ENCODE data around the gene ANXA3. TPM values are rescaled to one million over a fixed set of nuclear protein-coding genes. Genes with fewer than 3 reads are reported as not detected.

ANXA3 gene
- total RNA-seq, 1 donor from 2014 or later = 68.7 TPM

DNA sequence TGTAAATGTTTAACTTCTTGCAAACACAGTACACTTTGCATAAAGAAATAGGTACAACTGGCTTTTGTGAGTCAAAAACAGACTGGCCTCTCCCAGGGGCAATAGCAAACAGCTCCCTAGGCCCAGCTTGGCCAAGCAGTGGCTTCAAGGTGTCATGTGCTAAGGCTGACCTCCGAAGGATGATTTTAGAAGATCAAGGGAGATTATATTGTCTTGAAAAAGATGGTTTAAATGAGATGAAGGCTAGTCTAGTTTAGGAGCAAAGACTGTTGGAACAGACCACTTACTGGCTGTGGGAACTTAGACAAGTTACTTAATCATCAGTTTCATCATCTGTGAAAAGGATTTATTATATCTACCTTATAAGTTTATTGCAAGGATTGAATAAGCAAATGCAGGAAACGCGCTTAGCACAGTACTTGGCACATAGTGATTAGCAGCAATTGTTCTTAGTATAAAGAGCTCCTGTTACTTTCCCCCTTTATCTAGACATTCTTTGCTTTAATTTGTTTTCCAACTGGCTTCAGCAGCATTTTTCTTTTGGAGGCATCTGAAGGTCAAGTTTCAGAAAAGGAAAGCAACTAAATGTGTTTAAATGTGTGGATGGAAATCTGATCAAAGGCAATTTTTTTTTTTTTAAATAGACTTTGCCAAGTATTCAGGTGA, 17.2 kb downstream of the ANXA3 start:
- FAIRE-seq (no peak), DNase-seq (ENCODE audit: low read depth) (no peak)
- no peaks in the 10 kb centered on the region for H3K9me3 ChIP-seq (ENCODE audit: insufficient read depth, low read depth, low read length)
- Mint-ChIP-seq H3K4me1 (ENCODE audit: low read depth, unreplicated experiment) (peaks cover 59% of the 10 kb centered on the region), H3K4me3 (ENCODE audit: unreplicated experiment) (no peak overlapping the region), H3K27ac (ENCODE audit: unreplicated experiment) (peak overlapping the region; percentile 93), H3K27me3 (ENCODE audit: low read depth, unreplicated experiment) (no peaks in the 10 kb centered on the region), H3K36me3 (ENCODE audit: low read depth, unreplicated experiment) (peaks cover 5% of the 10 kb centered on the region), H3K9me3 (ENCODE audit: unreplicated experiment) (no peaks in the 10 kb centered on the region)
- H3K9ac ChIP-seq (ENCODE audit: low read length) = peak overlapping the region; percentile 45
- no peaks in the 10 kb centered on the region for H3K27me3 ChIP-seq (ENCODE audit: insufficient read depth, low read length)
- H3K36me3 ChIP-seq (ENCODE audit: insufficient read depth, low read length) = no peaks in the 10 kb centered on the region
- H3K4me3 ChIP-seq (ENCODE audit: insufficient read depth, low read depth, low read length) = no peak overlapping the region
- peak overlapping the region; percentile 78 for H3K27ac ChIP-seq (ENCODE audit: low read depth, low read length)
- H3K4me1 ChIP-seq (ENCODE audit: insufficient read depth, low read length) = peaks cover 45% of the 10 kb centered on the region
- no peak for TF ChIP-seq EZH2 (IDR thresholded peaks at IDR 0.05; ENCODE audit: insufficient read depth, low read length)
- TF ChIP-seq, protein P1, sequence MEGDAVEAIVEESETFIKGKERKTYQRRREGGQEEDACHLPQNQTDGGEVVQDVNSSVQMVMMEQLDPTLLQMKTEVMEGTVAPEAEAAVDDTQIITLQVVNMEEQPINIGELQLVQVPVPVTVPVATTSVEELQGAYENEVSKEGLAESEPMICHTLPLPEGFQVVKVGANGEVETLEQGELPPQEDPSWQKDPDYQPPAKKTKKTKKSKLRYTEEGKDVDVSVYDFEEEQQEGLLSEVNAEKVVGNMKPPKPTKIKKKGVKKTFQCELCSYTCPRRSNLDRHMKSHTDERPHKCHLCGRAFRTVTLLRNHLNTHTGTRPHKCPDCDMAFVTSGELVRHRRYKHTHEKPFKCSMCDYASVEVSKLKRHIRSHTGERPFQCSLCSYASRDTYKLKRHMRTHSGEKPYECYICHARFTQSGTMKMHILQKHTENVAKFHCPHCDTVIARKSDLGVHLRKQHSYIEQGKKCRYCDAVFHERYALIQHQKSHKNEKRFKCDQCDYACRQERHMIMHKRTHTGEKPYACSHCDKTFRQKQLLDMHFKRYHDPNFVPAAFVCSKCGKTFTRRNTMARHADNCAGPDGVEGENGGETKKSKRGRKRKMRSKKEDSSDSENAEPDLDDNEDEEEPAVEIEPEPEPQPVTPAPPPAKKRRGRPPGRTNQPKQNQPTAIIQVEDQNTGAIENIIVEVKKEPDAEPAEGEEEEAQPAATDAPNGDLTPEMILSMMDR (IDR thresholded peaks at IDR 0.05; ENCODE audit: insufficient read depth, low read depth, low read length) = no peak
- H3K4me2 ChIP-seq (ENCODE audit: low read length) = peak overlapping the region; percentile 80
- H2AFZ ChIP-seq (ENCODE audit: low read depth, low read length) = no peak overlapping the region
- no peaks in the 10 kb centered on the region for H3K79me2 ChIP-seq (ENCODE audit: insufficient read depth, low read length)
- H4K20me1 ChIP-seq (ENCODE audit: insufficient read depth, low read length) = no peaks in the 10 kb centered on the region

DNA sequence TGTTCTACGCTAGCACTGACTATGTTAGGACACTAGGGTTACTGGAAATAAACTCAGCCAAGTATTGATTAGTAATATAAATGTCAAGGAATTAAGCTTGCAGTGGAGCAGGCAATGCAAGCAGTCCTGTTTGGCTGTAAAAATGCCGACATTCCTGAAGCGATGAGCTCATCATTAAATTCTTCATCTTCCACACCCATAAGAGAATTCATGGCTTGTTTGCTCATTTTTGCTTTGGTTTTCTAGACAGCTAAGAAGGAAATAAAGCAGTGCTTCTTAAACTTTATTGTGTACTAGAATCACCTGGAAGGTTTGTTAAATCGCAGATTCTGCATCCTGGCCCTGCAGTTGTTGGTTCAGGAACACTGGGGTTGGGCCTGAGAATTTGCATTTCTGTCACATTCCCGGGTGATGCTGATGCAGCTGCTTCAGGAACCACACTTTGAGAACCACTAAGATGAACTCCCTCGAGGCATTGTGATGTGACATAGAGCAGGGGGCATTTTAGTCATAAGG, 17.8 kb downstream of the ANXA3 start:
- Histone ChIP-seq H3K36me3 (ENCODE audit: insufficient read depth, low read length) (no peaks in the 10 kb centered on the region), H3K27ac (ENCODE audit: low read depth, low read length) (peak overlapping the region; percentile 78), H4K20me1 (ENCODE audit: insufficient read depth, low read length) (no peaks in the 10 kb centered on the region), H3K27me3 (ENCODE audit: insufficient read depth, low read length) (no peaks in the 10 kb centered on the region), H3K9ac (ENCODE audit: low read length) (peak overlapping the region; percentile 45), H3K4me1 (ENCODE audit: insufficient read depth, low read length) (peaks cover 43% of the 10 kb centered on the region), H3K4me3 (ENCODE audit: insufficient read depth, low read depth, low read length) (peak overlapping the region; percentile 24), H3K79me2 (ENCODE audit: insufficient read depth, low read length) (no peaks in the 10 kb centered on the region), H2AFZ (ENCODE audit: low read depth, low read length) (peak overlapping the region; percentile 44), H3K9me3 (ENCODE audit: insufficient read depth, low read depth, low read length) (no peaks in the 10 kb centered on the region), H3K4me2 (ENCODE audit: low read length) (peak overlapping the region; percentile 80)
- no peaks in the 10 kb centered on the region for H3K27me3 Mint-ChIP-seq (ENCODE audit: low read depth, unreplicated experiment)
- H3K4me3 Mint-ChIP-seq (ENCODE audit: unreplicated experiment) = no peak overlapping the region
- TF ChIP-seq EZH2 (IDR thresholded peaks at IDR 0.05; ENCODE audit: insufficient read depth, low read length) = no peak
- TF ChIP-seq, protein P1 (IDR thresholded peaks at IDR 0.05; ENCODE audit: insufficient read depth, low read depth, low read length) = no peak
- H3K36me3 Mint-ChIP-seq (ENCODE audit: low read depth, unreplicated experiment) = peaks cover 5% of the 10 kb centered on the region
- peak overlapping the region; percentile 93 for H3K27ac Mint-ChIP-seq (ENCODE audit: unreplicated experiment)
- peak; percentile 80 for FAIRE-seq
- DNase-seq (ENCODE audit: low read depth) = peak; percentile 94
- H3K9me3 Mint-ChIP-seq (ENCODE audit: unreplicated experiment) = no peaks in the 10 kb centered on the region
- H3K4me1 Mint-ChIP-seq (ENCODE audit: low read depth, unreplicated experiment) = peaks cover 54% of the 10 kb centered on the region

DNA sequence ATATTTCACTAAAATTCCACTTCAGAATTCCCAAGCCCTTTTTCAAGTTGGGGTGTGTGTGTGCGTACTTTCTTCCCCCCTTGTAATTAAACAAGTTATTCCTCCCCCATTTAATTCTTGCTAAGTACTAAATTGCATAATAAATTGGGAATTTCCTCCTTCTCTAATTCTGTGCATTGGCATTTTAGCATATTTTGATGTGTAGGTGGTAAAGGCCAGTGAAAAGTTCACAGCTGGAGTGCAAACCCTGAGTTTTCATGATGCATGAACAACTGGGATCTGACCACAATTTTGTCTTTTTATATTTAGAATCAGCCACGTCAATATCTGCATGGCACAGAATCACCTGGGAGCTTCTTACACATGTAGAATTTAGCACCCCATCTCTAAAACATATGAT, 18.5 kb downstream of the ANXA3 start:
- Mint-ChIP-seq H3K4me1 (ENCODE audit: low read depth, unreplicated experiment) (peaks cover 50% of the 10 kb centered on the region), H3K27me3 (ENCODE audit: low read depth, unreplicated experiment) (no peaks in the 10 kb centered on the region), H3K27ac (ENCODE audit: unreplicated experiment) (no peak overlapping the region), H3K9me3 (ENCODE audit: unreplicated experiment) (no peaks in the 10 kb centered on the region), H3K4me3 (ENCODE audit: unreplicated experiment) (no peak overlapping the region), H3K36me3 (ENCODE audit: low read depth, unreplicated experiment) (peaks cover 2% of the 10 kb centered on the region)
- Histone ChIP-seq H3K27ac (ENCODE audit: low read depth, low read length) (peak overlapping the region; percentile 78), H4K20me1 (ENCODE audit: insufficient read depth, low read length) (no peaks in the 10 kb centered on the region), H3K27me3 (ENCODE audit: insufficient read depth, low read length) (no peaks in the 10 kb centered on the region), H3K9me3 (ENCODE audit: insufficient read depth, low read depth, low read length) (no peaks in the 10 kb centered on the region), H2AFZ (ENCODE audit: low read depth, low read length) (no peak overlapping the region), H3K4me3 (ENCODE audit: insufficient read depth, low read depth, low read length) (no peak overlapping the region), H3K9ac (ENCODE audit: low read length) (no peak overlapping the region), H3K36me3 (ENCODE audit: insufficient read depth, low read length) (no peaks in the 10 kb centered on the region), H3K4me1 (ENCODE audit: insufficient read depth, low read length) (peaks cover 39% of the 10 kb centered on the region), H3K79me2 (ENCODE audit: insufficient read depth, low read length) (no peaks in the 10 kb centered on the region), H3K4me2 (ENCODE audit: low read length) (no peak overlapping the region)
- FAIRE-seq = no peak
- TF ChIP-seq, protein P1 (IDR thresholded peaks at IDR 0.05; ENCODE audit: insufficient read depth, low read depth, low read length) = no peak
- no peak for TF ChIP-seq EZH2 (IDR thresholded peaks at IDR 0.05; ENCODE audit: insufficient read depth, low read length)
- peak; percentile 27 for DNase-seq (ENCODE audit: low read depth)
